Stimulated activated naive CD4-positive, alpha-beta T cell (primary cell): ENCODE measurements around the gene SERINC3.

ENCODE experiments used
- DNase-seq, 6 experiments: peaks; one replicate each; lab custom pipeline; 2025; lab: John Stamatoyannopoulos, UW

The SERINC3 gene

GRCh38 chr20:44532981-44533331 lies 11.1 kb upstream of the SERINC3 start:
- DNase-seq, result peak in 3 of 6 experiments; percentile 11 to 32 (median 17)

GRCh38 chr20:44532259-44532980 lies 10.6 kb upstream of the SERINC3 start:
- peak in 2 of 6 experiments; percentile 12 to 47 for DNase-seq

- DNase-seq, result no peak
These were observed 6.4 kb upstream of the SERINC3 start for GRCh38 chr20:44528309-44528708.

DNA sequence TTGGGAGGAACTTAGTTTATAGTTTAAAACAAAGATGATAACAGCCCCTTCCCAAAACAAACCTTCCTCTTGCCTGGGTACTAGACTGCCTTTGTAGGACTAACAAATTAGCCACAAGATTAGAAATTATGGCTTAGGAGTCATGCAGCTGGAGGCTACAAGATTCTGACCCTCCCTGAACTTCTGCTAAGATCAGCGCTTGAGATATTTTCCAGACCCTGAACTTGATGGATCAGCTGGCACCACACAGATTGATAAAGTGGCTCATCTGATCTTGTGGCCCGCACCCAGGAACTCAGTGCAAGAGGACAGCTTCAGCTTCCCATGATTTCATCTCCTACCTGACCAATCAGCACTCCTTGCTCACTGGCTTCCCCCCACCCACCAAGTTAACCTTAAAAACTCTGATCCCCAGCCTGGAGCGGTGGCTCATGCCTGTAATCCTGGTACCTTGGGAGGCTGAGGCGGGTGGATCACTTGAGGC lies 5.9 kb upstream of the SERINC3 start:
- no peak for DNase-seq

- no peak for DNase-seq
These were observed 4.3 kb upstream of the SERINC3 start for GRCh38 chr20:44526129-44526528.

- no peak for DNase-seq
These were observed 1.9 kb upstream of the SERINC3 start for GRCh38 chr20:44523746-44524145.

DNA sequence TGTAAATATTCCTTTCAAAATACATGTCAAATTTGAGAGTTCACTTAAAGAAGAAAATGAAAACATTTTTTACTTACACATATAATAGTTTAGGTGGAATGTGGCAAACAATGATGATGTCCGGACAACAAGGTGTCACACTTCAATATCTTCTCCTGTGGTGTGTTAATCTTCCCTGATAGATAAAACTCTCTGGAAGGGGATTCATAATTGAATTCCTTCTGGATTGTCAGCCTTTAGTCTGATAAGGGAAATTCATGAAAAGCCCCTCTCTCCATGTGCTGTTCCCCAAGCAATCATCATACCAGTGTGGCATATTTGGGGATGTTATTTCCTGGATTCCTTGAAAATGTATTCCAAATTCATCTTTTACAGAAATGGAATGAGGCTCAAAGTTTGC lies 971 bp upstream of the SERINC3 start:
- DNase-seq, result no peak

GRCh38 chr20:44520881-44521280 lies 989 bp downstream of the SERINC3 start:
- DNase-seq, result no peak

- DNase-seq, result no peak
These were observed 3.6 kb downstream of the SERINC3 start for GRCh38 chr20:44518248-44518647.

GRCh38 chr20:44517454-44517853 lies 4.4 kb downstream of the SERINC3 start:
- no peak for DNase-seq

DNA sequence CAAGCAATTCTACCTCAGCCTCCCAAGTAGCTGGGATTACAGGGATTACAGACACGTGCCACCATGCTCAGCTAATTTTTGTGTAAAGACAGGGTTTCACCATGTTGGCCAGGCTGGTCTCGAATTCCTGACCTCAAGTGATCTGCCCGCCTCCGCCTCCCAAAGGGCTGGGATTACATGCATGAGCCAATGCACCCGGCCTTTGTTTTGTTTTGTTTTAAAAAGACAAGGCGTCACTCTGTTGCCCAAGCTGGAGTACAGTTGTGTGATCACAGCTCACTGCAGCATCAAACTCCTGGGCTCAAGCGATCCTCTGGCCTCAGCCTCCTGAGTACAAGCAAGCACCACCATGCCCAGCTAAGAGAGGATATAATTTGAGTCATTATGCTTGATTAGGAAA lies 5.4 kb downstream of the SERINC3 start:
- no peak for DNase-seq

DNA sequence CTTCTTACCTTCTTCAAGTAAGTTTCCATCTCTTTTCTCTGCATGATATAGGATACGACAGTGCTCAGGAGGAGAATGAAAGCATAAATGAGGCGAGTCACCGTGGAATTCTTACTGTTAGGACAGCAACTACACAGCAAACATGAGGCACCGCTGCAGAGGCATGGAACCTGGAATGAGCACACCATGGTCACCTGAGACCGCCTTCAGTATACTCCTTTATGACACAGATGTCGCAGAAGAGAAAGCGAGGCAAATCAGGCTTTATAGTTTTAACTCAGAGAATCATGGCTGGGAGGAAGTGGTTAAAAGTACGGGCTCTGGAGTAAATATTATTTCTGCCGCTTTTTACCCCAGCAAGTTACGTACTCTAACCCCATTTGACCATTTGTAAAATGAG lies 8.0 kb downstream of the SERINC3 start:
- DNase-seq, result no peak

DNA sequence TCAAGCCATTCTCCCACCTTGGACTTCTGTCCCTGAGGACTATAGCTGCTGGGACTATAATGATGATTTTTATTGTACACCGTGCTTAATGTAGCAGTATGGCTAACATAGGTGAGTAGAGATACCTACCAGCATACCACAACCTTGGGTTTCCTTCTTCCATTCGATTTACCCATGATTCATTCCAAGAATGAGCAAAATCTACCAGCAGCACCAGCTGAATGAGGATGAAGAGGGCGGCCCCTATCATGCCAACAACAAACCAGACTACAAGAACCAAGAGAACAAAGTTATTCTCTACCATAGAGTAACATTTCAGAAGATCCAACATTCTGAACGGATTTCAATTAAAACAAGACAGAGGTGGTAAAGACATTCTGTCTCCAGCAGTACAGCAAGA lies 12.1 kb downstream of the SERINC3 start:
- no peak for DNase-seq

GRCh38 chr20:44504402-44505307 lies 17.2 kb downstream of the SERINC3 start:
- no peak for DNase-seq

DNA sequence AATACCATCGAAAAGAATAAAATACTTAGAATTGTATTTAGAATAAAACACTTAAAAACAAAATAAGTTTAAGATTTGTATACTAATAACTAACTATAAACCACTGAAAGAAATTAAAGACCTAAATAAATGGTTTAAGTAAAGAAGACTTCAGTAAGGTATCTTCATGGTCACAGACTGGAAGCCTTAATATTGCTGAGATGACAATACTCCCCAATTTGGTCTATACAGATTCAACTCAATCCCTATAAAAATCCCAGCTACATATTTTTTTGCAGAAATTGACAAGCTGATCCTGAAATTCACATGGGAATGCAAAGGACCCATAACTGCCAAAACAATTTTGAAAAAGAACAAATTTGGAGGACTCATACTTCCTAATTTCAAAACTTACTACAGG lies 18.9 kb downstream of the SERINC3 start:
- no peak for DNase-seq

DNA sequence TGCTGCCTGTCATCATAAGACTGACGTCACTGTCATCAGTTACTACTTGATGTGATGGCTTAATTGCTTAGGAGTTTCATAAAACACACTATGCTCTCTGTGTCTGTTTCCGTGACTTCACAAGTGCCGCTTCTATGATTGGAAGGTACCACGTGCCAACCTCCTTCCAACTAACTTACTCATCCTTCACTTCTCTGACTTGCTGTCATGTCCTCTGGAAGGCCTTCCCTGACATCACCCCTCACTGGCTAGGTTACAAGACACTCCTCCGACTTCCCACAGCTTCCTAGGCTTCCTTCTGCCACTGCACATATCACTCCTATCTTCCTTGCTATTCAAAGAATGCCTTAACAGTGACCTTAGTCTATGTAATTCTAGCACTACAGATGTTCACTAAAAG lies 20.4 kb downstream of the SERINC3 start:
- no peak for DNase-seq

- DNase-seq, result no peak
These were observed 21.6 kb downstream of the SERINC3 start for GRCh38 chr20:44500221-44500620.

DNA sequence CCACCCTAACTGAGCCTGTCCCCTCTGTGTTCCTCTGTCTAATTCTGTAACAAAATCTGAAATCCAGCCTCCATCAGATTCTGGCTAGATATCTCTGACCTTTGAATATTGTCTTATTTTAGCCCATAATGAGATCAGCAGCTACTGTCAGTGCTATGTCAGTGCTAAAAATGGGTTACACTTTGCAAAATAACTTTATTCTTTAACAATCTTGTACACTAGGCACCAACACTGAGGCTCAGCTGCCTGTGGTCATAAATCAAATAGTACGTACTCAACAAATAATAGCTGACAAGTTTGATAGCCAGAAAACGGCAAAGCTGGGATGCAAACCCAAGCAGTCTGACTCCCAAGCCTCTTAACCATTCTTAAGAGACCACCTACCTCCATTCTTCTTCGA lies 24.1 kb downstream of the SERINC3 start:
- no peak for DNase-seq

DNA sequence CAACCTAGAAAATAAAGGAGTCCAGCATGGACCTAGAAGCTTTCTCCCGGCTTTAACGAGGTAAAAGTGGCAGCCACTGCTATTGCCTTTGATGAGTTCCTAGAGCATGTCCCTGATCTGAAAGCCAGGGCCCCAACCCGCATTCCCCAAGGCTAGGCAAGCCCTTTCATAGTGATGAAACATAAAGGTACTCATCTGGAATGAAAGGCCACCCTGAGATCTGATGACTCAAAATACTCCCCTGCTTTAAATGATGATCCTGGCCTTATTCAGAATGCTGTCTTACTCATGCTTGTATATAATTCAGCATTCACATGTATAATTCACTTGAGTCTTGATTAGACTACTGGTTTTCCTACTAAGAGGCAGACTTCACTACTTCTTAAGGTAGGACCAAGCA lies 24.9 kb downstream of the SERINC3 start:
- DNase-seq, result no peak

DNA sequence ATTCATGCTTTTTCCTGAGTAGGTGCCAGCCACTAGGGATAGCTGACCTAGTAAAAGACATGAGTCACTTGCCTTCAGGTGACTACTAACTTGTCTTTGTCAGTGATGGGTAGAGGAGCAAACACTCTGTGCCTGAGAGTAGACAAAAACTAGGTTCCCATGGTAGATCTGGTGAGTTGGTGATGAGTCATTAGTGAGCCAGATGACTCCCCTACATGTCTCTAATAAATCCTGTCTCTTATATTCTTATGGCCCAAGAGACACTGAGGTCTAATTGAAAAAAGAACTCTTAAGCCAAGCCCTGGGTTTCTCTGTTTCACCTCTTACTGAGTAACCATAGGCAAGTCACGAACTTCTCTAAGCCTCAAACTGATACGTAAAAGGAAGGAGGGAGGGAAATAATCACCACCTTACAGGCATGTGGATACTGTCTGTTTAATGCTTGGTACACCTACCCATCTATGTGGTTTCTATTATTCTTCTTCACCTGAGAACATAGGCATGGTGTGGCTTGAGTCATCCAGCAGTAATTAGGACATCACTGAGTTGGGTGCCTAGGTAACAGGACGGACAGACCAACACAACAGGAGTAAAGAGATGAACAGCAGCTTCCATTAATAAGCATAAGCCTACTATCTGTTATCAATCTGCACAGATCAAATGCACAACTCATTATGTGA lies 25.9 kb downstream of the SERINC3 start:
- DNase-seq, result no peak

DNA sequence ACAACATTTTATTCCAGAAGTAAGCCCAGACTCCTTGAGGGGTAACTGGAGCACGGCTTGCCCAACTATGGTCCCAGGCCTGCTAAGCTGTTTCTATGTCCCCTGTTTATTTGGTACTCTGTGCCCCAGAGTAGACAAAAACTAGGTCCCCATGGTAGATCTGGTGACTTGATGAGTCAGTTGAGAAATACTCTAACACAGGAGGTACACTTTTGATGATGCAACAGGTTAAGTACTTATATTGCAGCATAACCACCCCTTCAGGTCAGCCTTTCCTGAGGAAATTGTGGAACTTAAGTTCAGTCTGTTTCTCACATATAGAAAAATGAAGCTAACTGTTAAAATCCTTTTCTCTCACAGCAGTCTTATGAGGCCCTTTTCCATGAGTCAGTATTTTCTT lies 26.6 kb downstream of the SERINC3 start:
- DNase-seq, result no peak

DNA sequence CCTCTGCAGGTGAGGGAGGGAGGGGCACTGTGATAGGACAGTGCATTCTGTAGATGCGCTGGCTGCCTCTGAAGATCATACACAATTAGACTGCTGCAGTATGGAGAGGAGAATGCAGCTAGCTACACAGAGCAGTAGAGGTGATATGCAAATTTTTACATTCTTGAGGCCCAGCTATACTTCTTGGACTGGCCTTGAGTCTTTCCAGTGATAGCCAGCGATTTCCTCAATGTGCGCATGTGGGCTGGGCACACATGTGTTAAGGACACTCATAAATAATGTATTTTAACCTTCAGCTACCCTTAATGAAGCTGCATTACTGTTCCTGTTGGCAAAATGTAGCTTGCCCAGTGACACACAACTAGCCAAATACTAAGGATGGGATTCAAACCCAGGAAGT lies 27.2 kb downstream of the SERINC3 start:
- no peak for DNase-seq

- DNase-seq, result no peak
These were observed 27.6 kb downstream of the SERINC3 start for GRCh38 chr20:44494266-44494665.
